Measurements from ENCODE around the gene ARID1B.

Gene ARID1B

GRCh38 chr6:157227202-157228166, 450.3 kb downstream of the ARID1B start:
- DNase-seq (ENCODE audit: low spot score), result no peak

GRCh38 chr6:157228426-157229131, 451.4 kb downstream of the ARID1B start:
- DNase-seq (ENCODE audit: low spot score), result no peak

GRCh38 chr6:157229132-157229618, 452.0 kb downstream of the ARID1B start:
- DNase-seq (ENCODE audit: low spot score), result no peak

GRCh38 chr6:157229713-157230112, 452.5 kb downstream of the ARID1B start:
- no peak for DNase-seq (ENCODE audit: low spot score)

GRCh38 chr6:157230910-157231309, 453.7 kb downstream of the ARID1B start:
- no peak for DNase-seq (ENCODE audit: low spot score)

GRCh38 chr6:157232161-157232895, 455.1 kb downstream of the ARID1B start:
- no peak for DNase-seq (ENCODE audit: low spot score)

GRCh38 chr6:157233156-157233555, 456.0 kb downstream of the ARID1B start:
- DNase-seq (ENCODE audit: low spot score), result no peak

- DNase-seq (ENCODE audit: low spot score), result no peak
These were observed 456.5 kb downstream of the ARID1B start for GRCh38 chr6:157233686-157234085.

GRCh38 chr6:157235600-157236039, 458.4 kb downstream of the ARID1B start:
- DNase-seq (ENCODE audit: low spot score), result peak; percentile 42

- DNase-seq (ENCODE audit: low spot score), result no peak
These were observed 459.0 kb downstream of the ARID1B start for GRCh38 chr6:157236040-157236725.

GRCh38 chr6:157238346-157238745, 461.2 kb downstream of the ARID1B start:
- DNase-seq (ENCODE audit: low spot score), result no peak

GRCh38 chr6:157239148-157239547, 462.0 kb downstream of the ARID1B start:
- no peak for DNase-seq (ENCODE audit: low spot score)

- no peak for DNase-seq (ENCODE audit: low spot score)
These were observed 462.5 kb downstream of the ARID1B start for GRCh38 chr6:157239671-157240058.

- no peak for DNase-seq (ENCODE audit: low spot score)
These were observed 463.1 kb downstream of the ARID1B start for GRCh38 chr6:157240059-157240959.

- DNase-seq (ENCODE audit: low spot score), result no peak
These were observed 463.8 kb downstream of the ARID1B start for GRCh38 chr6:157240960-157241311.

- DNase-seq (ENCODE audit: low spot score), result no peak
These were observed 465.6 kb downstream of the ARID1B start for GRCh38 chr6:157242791-157243190.

GRCh38 chr6:157244175-157244574, 467.0 kb downstream of the ARID1B start:
- no peak for DNase-seq (ENCODE audit: low spot score)

- DNase-seq (ENCODE audit: low spot score), result no peak
These were observed 467.6 kb downstream of the ARID1B start for GRCh38 chr6:157244780-157245179.

GRCh38 chr6:157245436-157245835, 468.3 kb downstream of the ARID1B start:
- DNase-seq (ENCODE audit: low spot score), result no peak

GRCh38 chr6:157246048-157246630, 469.0 kb downstream of the ARID1B start:
- DNase-seq (ENCODE audit: low spot score), result no peak
